ENCODE data around the gene KRT36.

Gene KRT36

DNA sequence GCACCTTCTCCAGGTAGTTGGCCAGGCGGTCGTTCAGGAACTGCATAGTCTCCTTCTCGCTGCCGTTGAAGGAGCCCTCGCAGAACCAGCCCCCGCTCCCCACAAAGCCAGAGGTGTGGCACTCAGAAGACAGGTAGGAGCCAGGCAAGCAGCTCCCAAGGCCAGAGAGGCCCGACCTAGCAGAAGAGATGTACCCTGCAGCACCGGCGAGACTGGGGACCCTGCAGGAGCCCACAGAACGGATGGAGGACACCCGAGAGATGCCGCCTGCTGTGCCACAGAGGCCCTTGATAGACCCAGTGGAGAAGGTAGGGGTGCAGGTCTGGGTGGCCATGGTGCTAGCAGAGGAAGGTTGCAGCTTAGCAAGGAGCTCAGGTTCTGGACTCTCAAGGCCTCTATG is at the start of gene KRT36:
Gene KRT36, minus strand, starts transcription at position 380 of the 400 bp plus-strand sequence. Its CDS starts 46 bp downstream, at position 334.
- in situ Hi-C loops (cut with MboI; ENCODE audit: low pct_unique_long_range_greater_than_20kb, low sequenced_read_pairs): no loop called here
- DNase-seq: no peak

- in situ Hi-C loops (cut with MboI; ENCODE audit: low pct_unique_long_range_greater_than_20kb, low sequenced_read_pairs): no loop called here
- DNase-seq: no peak
Measured at GRCh38 chr17:41539071-41539492, 49.4 kb upstream of the KRT36 start.

GRCh38 chr17:41538565-41538991 is 48.9 kb upstream of the KRT36 start:
- in situ Hi-C loops (cut with MboI; ENCODE audit: low pct_unique_long_range_greater_than_20kb, low sequenced_read_pairs): no loop called here
- DNase-seq: no peak

- in situ Hi-C loops (cut with MboI; ENCODE audit: low pct_unique_long_range_greater_than_20kb, low sequenced_read_pairs): no loop called here
- DNase-seq: no peak
Measured at GRCh38 chr17:41537990-41538389, 48.3 kb upstream of the KRT36 start.

- in situ Hi-C loops (cut with MboI; ENCODE audit: low pct_unique_long_range_greater_than_20kb, low sequenced_read_pairs): no loop called here
- DNase-seq: no peak
Measured at GRCh38 chr17:41537614-41537954, 47.9 kb upstream of the KRT36 start.

DNA sequence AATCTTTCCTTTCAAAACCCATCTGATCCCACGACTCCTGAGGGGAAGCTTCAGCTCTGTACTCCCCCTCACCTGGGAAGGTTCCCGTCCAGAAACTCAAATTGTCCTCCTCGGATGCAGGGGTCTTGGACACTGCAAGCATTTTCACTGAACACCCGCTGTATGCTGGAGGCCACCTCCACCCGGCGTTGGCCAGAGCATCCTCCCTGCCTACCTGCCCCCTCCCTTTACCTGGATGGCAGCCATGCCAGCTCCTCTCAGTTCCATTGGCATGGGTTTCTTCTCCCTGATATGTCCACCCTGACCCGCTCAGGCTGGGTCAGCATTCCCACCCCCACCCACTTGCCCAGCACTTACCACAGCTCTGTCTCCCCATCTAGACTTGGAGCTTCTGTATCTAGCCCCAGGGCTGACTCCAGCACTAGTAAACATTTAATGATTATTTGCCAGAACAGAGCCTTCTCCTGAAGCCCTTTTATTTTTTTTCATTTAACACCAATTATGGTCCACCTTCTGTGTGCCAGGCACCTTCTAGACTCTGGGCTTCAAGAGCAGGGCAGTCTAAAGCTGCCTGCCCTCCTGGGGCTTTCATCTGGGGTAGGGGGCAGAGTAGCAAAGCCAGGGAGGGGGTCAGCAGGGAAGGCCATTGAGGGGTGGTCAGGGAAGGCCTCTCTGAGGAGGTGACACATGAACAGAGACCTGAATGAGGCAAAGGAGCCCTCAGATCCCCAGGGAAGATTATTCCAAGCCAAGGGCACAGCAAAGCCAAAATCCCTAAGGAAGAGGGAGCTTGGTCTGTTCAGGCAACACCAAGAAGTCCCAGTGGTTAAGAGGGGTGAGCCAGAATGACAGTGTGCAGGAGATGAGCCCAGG is 47.3 kb upstream of the KRT36 start:
- in situ Hi-C loops (cut with MboI; ENCODE audit: low pct_unique_long_range_greater_than_20kb, low sequenced_read_pairs): no loop called here
- DNase-seq: no peak

DNA sequence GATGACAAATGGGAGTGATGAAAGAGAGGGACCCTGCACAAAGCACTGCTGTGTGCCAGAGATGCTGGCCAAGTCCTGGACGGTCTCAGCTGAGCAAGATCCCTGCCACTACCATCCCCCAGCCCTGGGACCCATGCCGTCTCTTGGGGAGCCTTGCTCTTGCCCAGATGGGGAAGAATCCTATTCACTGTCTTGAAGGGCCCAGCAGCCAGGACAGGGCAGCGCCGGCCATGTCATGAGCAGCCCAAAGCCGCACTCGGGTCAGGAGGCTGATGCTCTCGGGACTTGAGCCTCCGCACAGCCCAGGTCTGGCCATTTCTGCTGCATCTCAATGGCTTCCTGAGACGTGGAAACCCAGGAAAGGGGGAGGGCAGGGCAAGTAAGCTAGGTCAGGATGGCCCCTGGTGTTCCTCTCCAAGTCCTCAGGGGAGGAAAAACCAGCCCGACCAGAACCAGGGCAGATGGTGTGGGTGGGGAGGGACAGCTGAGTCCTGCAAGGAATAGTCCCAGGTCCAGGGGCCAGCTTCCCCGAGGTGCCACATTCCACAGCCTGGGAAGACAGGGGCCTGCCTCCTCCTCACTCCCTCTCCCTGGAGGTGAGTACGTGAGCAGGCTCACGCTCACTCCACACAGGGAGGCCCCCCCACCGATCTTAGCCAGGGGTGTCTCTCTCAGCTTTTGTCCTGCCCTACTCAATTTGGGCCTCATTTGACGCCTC is 46.2 kb upstream of the KRT36 start:
- in situ Hi-C loops (cut with MboI; ENCODE audit: low pct_unique_long_range_greater_than_20kb, low sequenced_read_pairs): no loop called here
- no peak for DNase-seq

DNA sequence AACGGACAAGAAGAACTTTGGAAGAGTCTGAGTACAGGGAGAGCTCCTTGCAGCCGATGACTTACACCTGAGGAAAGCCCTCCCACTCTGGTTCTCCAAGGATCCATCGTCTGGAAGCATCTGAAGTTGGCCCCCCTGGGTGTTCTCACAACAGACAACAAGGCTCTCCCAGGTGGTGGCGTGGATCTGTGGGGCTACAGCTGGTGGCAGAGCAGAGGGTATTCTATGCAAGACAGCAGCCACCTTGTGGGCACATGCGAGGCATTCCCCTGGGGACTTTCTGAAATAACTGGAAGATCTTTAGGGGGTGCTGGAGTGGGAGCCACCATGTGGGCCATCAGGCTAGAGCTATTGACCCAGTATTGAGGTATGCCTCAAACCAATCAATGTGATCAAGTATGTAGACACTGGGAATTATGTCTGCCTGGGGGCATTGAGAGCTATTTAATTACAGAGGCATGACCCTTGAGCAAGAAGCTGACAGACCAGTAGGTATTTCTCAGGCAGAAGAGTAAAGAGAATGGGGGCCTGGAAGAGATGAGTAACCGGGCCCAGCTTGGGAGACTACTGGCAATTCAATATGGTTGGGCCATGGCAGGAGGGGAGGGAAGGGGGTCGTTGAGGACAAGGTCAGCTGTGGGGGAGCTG is 45.3 kb upstream of the KRT36 start:
- DNase-seq: no peak
- in situ Hi-C loops (cut with MboI; ENCODE audit: low pct_unique_long_range_greater_than_20kb, low sequenced_read_pairs): no loop called here

- in situ Hi-C loops (cut with MboI; ENCODE audit: low pct_unique_long_range_greater_than_20kb, low sequenced_read_pairs): no loop called here
Measured at GRCh38 chr17:41533613-41534012, 43.9 kb upstream of the KRT36 start.

DNA sequence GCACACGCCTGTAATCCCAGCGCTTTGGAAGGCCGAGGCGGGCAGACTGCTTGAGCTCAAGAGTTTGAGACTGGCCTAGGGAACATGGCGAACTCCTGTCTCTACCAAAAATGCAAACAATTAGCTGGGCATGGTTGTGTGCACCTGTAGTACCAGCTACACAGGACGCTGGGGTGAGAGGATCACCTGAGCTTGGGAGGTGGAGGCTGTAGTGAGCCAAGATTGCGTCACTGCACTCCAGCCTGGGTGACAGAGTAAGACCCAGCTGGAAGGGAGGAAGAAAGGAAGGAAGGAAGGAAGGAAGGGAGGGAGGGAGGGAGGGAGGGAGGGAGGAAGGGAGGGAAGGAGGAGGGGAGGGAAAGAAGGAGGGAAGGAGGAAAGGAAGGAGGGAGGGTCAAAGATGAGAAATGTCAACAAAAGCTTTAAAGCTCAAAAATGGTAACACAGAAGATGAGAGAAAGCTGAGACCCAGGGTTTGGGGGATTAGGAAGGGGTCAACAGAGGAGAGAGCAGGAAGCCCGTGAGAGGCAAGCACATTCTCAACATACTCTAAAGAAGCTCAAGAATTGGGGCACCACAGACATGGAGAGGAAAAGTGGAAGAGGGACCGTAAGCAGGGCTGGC is 43.3 kb upstream of the KRT36 start:
- in situ Hi-C loops (cut with MboI; ENCODE audit: low pct_unique_long_range_greater_than_20kb, low sequenced_read_pairs): no loop called here
- DNase-seq: no peak

More at GRCh38 chr17:41533613-41534012, 43.9 kb upstream of the KRT36 start:
- DNase-seq: no peak

- no peak for DNase-seq
- in situ Hi-C loops (cut with MboI; ENCODE audit: low pct_unique_long_range_greater_than_20kb, low sequenced_read_pairs): no loop called here
Measured at GRCh38 chr17:41531993-41532392, 42.3 kb upstream of the KRT36 start.

- no peak for DNase-seq
- in situ Hi-C loops (cut with MboI; ENCODE audit: low pct_unique_long_range_greater_than_20kb, low sequenced_read_pairs): no loop called here
Measured at GRCh38 chr17:41530062-41531048, 40.6 kb upstream of the KRT36 start.

- DNase-seq: no peak
- in situ Hi-C loops (cut with MboI; ENCODE audit: low pct_unique_long_range_greater_than_20kb, low sequenced_read_pairs): no loop called here
Measured at GRCh38 chr17:41529491-41529915, 39.8 kb upstream of the KRT36 start.

GRCh38 chr17:41528959-41529353 is 39.2 kb upstream of the KRT36 start:
- no peak for DNase-seq
- in situ Hi-C loops (cut with MboI; ENCODE audit: low pct_unique_long_range_greater_than_20kb, low sequenced_read_pairs): no loop called here

DNA sequence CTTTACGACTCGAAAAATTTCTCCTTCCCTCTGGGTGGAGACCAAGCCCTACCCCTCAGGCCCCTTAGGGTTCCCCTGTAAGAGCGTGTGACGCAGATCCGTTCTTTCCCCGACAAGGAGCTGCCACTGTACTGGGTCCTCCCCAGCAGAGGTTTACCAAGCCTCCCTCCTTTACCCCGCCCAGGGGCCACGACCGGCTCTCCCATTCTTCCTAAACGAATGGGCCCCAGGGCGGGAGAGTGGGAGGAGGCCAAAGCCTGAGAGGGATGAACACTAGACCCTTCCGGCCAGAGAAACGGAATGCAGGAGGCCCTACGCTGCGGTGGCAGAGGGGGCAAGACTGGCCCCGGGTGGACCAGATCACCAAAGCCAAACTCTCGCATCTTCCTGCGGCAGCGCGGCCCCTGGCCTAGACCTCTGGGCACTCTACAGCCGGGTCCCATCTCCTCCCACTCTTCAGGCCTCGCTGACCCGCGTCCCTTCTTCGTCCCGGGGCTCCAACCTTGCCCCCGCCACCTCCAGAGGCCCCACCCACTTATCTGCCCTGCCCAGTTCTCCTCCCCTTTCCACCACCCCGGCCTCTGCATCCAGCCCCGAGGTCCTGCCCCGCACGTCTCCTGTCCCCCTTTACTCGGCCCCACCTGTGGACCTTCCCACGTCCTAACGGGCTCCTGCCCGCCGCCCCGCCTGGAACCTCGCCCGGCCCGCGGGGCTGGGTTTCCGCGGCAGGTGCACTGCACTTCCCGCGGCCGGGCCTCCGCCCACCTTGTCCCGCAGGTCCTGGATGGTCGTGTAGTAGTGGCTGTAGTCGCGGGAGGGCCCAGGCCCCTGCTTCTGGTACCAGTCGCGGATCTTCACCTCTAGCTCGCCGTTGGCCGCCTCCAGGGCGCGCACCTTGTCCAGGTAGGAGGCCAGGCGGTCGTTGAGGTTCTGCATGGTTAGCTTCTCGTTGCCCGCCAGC is 37.6 kb upstream of the KRT36 start:
- DNase-seq: no peak
- in situ Hi-C loops (cut with MboI; ENCODE audit: low pct_unique_long_range_greater_than_20kb, low sequenced_read_pairs): no loop called here

- no peak for DNase-seq
- in situ Hi-C loops (cut with MboI; ENCODE audit: low pct_unique_long_range_greater_than_20kb, low sequenced_read_pairs): loop anchor here (25.0 kb wide), 1 partner anchor 612 kb away; no protein-coding TSS in a partner anchor
Measured at GRCh38 chr17:41524261-41524660, 34.6 kb upstream of the KRT36 start.

DNA sequence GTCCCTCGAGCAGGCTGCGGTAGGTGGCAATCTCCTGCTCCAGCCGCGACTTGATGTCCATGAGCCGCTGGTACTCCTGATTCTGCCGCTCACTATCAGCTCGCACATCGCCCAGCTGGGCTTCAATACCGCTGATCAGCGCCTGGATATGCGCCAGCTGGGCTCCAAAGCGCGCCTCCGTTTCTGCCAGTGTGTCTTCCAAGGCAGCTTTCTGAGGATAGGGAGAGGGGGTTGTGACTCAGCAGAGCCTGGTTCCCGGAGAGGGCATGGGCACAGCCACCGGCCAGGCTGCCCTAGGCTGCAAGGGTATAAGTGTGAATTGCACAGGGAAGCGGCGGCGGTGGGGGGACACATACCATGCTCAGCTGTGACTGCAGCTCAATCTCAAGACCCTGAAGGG is 34.1 kb upstream of the KRT36 start:
- no peak for DNase-seq
- in situ Hi-C loops (cut with MboI; ENCODE audit: low pct_unique_long_range_greater_than_20kb, low sequenced_read_pairs): loop anchor here (25.0 kb wide), 1 partner anchor 611 kb away; no protein-coding TSS in a partner anchor
